ENCODE measurements around the gene OR5K2.

The OR5K2 gene

DNA sequence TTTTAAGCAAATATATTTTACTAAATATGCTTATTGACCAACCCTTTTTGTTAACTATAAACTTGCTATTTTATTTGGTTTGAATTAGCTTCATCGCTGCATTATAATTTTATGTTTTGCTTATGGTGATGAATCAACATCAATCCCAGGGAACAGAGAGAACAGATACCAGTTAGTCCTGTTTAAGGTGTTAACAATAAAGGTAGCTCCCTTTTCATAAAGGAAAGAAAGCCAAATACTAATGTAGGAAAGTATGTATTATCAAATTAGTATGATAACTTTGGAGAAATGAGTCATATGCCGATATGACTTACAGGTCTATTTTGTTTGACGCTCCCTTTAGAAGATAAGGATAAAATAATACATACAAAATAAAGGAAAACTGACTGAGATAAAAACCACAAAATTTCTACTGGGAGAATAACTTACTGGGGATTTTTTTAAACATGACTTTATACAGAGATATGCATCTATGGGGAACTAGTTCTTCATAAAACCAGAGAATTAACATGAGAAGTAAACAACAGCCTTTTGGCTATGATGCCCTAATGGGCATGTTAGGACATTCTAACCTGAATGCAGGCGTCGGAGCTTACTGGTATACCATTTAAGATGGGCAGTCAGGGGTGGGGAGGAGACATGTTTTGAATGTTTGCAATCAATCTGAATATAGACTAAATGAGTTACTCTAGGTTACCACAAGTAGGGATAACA, 4.5 kb downstream of the OR5K2 start:
- TF ChIP-seq, protein P1, sequence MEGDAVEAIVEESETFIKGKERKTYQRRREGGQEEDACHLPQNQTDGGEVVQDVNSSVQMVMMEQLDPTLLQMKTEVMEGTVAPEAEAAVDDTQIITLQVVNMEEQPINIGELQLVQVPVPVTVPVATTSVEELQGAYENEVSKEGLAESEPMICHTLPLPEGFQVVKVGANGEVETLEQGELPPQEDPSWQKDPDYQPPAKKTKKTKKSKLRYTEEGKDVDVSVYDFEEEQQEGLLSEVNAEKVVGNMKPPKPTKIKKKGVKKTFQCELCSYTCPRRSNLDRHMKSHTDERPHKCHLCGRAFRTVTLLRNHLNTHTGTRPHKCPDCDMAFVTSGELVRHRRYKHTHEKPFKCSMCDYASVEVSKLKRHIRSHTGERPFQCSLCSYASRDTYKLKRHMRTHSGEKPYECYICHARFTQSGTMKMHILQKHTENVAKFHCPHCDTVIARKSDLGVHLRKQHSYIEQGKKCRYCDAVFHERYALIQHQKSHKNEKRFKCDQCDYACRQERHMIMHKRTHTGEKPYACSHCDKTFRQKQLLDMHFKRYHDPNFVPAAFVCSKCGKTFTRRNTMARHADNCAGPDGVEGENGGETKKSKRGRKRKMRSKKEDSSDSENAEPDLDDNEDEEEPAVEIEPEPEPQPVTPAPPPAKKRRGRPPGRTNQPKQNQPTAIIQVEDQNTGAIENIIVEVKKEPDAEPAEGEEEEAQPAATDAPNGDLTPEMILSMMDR (IDR thresholded peaks at IDR 0.05; ENCODE audit: low read depth, low read length): no peak
- DNase-seq: no peak
- no peaks in the 10 kb centered on the region for H3K36me3 ChIP-seq

DNA sequence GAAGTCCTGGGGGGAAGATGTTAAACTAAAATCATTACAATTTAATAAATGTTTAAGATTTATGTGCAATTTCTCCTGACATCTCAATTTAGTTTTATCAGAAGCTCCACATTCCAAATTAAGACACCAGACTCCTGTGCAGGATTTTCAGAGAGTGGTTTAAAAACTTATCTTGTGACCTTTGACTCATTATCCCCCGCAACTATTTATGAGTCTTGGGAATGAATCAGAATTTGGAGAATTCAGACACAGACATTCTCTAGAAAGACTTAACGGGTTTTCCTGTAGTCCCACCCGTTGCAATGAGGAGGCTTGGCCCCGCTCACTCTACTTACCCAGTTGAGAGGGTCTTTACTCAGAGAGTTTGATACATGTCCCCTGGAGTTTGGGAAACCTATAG, 7.1 kb downstream of the OR5K2 start:
- no peak for DNase-seq
- Histone ChIP-seq H3K27me3 (no peaks in the 10 kb centered on the region), H3K36me3 (no peaks in the 10 kb centered on the region), H3K9me3 (no peaks in the 10 kb centered on the region), H3K4me3 (ENCODE audit: low read depth, low read length) (no peak overlapping the region), H3K4me1 (peaks cover 12% of the 10 kb centered on the region)
- TF ChIP-seq, protein P1 (IDR thresholded peaks at IDR 0.05; ENCODE audit: low read depth, low read length): no peak

More for the DNA sequence above, 4.5 kb downstream of the OR5K2 start:
- H3K4me1 ChIP-seq: peaks cover 12% of the 10 kb centered on the region
- H3K9me3 ChIP-seq: no peaks in the 10 kb centered on the region
- no peaks in the 10 kb centered on the region for H3K27me3 ChIP-seq
- no peak overlapping the region for H3K4me3 ChIP-seq (ENCODE audit: low read depth, low read length)

DNA sequence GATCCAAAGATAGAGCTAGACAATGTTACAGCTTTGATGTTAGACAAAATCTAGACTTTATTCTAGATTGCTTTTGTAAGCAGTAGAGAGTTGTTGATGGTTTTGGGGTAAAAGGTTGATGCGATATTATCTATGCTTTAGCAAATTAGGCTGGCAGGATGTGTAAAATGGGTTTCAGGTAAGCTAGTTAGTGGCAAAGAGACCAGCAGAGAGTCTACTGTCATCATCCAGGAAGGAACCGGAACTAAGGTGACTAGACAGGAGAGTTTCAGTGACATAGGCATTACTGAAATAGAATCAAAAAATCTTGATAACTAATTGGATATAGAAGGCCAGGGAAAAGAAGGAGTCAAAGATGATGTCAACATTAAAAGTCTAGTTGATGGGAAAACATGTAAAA, 11.1 kb downstream of the OR5K2 start:
- Histone ChIP-seq H3K4me3 (ENCODE audit: low read depth, low read length) (no peak overlapping the region), H3K27me3 (no peaks in the 10 kb centered on the region), H3K36me3 (no peaks in the 10 kb centered on the region), H3K9me3 (no peaks in the 10 kb centered on the region), H3K4me1 (peaks cover 3% of the 10 kb centered on the region)
- TF ChIP-seq, protein P1 (IDR thresholded peaks at IDR 0.05; ENCODE audit: low read depth, low read length): no peak
- no peak for DNase-seq

DNA sequence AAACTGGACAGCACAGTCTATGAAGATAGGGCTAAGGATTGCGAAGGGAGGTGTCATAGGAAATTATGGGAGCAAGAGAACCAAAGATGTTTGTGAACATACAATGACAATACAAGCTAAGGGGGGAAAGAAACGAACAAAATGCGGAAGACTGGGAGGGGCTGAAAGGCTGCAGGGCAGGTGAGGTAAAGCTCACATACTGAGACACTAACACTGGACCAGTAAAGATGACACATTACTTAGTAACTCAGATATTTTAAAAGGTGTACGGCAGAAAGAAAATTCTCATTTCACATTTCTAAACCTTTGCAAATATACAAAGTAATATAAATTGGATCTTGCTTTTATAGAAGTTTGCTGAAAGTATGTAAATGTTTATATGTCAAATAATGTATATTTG, 15.1 kb downstream of the OR5K2 start:
- H3K4me1 ChIP-seq: no peaks in the 10 kb centered on the region
- TF ChIP-seq, protein P1 (IDR thresholded peaks at IDR 0.05; ENCODE audit: low read depth, low read length): no peak
- peaks cover 17% of the 10 kb centered on the region for H3K36me3 ChIP-seq
- H3K27me3 ChIP-seq: no peaks in the 10 kb centered on the region
- no peak overlapping the region for H3K4me3 ChIP-seq (ENCODE audit: low read depth, low read length)
- H3K9me3 ChIP-seq: no peaks in the 10 kb centered on the region
- no peak for DNase-seq

DNA sequence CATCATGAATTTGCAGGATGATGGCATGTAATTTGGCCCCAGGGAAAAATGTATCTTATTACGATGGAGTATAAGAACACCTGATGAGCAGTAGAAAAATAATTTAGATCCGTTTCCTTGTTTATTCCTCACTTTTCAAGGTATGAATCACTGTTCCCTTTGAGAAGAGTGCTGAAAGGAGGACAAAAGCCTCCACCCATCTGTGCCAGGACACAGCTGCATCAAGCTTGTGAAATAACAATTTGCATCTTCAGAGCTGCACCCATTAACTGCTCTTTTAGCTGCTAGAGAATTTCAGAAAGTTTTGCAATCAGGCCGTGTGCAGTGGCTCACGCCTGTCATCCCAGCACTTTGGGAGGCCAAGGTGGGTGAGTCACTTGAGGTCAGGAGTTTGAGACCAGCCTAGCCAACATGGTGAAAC, 15.6 kb downstream of the OR5K2 start:
- Histone ChIP-seq H3K4me3 (ENCODE audit: low read depth, low read length) (no peak overlapping the region), H3K27me3 (no peaks in the 10 kb centered on the region), H3K9me3 (no peaks in the 10 kb centered on the region), H3K4me1 (no peaks in the 10 kb centered on the region), H3K36me3 (peaks cover 22% of the 10 kb centered on the region)
- TF ChIP-seq, protein P1 (IDR thresholded peaks at IDR 0.05; ENCODE audit: low read depth, low read length): no peak
- DNase-seq: no peak

DNA sequence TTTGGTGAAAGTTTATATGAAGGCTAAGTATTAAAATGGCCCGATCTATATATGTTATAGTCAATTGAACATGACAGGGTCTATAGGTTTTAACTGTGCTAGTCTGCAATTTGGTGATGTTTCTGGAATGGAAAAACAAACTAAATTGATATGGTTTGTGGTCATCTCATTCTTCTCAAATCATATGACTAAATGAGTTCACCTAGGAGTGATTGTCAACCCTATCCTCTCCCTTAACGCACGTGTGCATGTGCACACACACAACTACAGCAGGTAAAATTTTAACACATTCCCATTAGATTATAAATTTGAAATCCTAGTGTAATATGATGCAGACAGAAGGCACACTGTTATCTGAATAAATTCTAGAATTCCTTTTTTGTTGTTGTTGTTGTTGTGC, 16.3 kb downstream of the OR5K2 start:
- no peaks in the 10 kb centered on the region for H3K9me3 ChIP-seq
- TF ChIP-seq, protein P1 (IDR thresholded peaks at IDR 0.05; ENCODE audit: low read depth, low read length): no peak
- peaks cover 28% of the 10 kb centered on the region for H3K36me3 ChIP-seq
- H3K4me1 ChIP-seq: no peaks in the 10 kb centered on the region
- no peak for DNase-seq
- H3K27me3 ChIP-seq: no peaks in the 10 kb centered on the region
- H3K4me3 ChIP-seq (ENCODE audit: low read depth, low read length): no peak overlapping the region

Data from BE2C (cell line).